Choroid plexus epithelial cell (primary cell): Measurements from ENCODE around the gene KHNYN.

ENCODE experiments used
- DNase-seq: peaks from one replicate; pipeline ENCODE4 v3.0.0-alpha.2; 2010; ENCODE audit warnings: low read depth
- H3K4me3 ChIP-seq: 2 replicates; pipeline ENCODE4 v1.5.1; 2011; ENCODE audit warnings: low read depth, mild to moderate bottlenecking, control low read depth, low read length, moderate library complexity
- TF ChIP-seq, protein P1 (sequence below): conservative IDR thresholded peaks from 2 replicates; pipeline ENCODE4 v1.5.1; 2011; ENCODE audit warnings: low read depth, mild to moderate bottlenecking, control low read depth, inconsistent platforms, low read length, moderate library complexity

KHNYN gene

DNA sequence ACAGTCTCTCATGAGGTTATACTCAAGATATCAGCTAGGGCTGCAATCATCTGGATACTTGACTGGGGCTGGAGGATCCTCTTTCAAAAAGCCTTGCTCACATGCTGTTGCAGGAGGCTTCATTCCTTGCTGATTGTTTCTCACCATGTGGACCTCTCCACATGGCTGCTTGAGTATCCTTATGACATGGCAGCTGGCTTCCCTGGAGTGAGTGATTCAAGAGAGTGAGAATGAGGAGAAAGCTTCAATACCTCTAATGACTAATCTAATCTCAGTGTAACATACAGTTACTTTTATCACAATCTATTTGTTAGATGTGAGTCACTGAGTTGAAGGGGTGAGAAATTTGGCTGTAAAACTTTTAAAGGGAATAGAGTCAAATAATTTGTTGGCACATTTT, 27.2 kb downstream of the KHNYN start:
- TF ChIP-seq, protein P1, sequence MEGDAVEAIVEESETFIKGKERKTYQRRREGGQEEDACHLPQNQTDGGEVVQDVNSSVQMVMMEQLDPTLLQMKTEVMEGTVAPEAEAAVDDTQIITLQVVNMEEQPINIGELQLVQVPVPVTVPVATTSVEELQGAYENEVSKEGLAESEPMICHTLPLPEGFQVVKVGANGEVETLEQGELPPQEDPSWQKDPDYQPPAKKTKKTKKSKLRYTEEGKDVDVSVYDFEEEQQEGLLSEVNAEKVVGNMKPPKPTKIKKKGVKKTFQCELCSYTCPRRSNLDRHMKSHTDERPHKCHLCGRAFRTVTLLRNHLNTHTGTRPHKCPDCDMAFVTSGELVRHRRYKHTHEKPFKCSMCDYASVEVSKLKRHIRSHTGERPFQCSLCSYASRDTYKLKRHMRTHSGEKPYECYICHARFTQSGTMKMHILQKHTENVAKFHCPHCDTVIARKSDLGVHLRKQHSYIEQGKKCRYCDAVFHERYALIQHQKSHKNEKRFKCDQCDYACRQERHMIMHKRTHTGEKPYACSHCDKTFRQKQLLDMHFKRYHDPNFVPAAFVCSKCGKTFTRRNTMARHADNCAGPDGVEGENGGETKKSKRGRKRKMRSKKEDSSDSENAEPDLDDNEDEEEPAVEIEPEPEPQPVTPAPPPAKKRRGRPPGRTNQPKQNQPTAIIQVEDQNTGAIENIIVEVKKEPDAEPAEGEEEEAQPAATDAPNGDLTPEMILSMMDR: no peak

DNA sequence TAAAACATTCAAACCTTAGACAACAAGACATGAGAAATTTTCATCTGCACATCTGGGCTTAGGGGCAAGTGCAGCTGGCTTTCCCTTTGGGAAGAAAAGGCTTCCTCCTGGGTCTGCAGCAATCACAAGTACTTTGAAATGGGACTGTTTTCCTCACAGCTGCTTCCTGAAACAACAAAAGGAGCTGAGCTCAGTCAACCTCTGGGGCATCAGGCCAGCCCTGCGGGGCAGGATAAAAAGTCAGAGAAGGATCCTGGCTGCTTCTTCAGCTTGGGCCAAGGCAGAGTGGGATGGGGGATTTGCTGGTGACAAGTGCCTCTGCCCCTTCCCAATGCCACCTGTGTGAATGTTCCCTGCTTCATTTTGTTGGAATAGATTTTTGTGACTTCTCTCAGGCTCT, 29.0 kb downstream of the KHNYN start:
- TF ChIP-seq, protein P1: no peak
- no peak overlapping the region for H3K4me3 ChIP-seq
- DNase-seq: no peak

More for the DNA sequence above, 27.2 kb downstream of the KHNYN start:
- H3K4me3 ChIP-seq: no peak overlapping the region
- DNase-seq: no peak

DNA sequence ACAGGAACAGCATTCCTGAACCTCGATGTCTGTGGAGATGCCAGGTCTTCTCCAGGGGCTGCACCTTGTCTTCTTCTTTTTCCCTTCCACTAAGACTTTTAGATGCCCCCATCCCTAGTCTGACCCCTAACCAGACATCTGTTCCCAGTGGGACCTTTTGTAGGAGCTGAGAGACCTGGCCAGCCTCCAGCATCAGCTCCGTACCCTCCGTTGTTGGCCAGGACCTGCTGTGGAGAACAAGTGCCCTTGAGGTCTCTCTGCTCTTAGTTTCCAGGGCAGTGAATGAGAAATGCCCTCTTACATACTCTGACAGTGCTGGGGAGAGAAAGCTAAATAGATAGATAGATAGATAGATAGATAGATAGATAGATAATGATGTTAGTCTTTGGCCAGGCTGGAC, 29.6 kb downstream of the KHNYN start:
- no peak for DNase-seq
- H3K4me3 ChIP-seq: no peak overlapping the region
- TF ChIP-seq, protein P1: no peak

DNA sequence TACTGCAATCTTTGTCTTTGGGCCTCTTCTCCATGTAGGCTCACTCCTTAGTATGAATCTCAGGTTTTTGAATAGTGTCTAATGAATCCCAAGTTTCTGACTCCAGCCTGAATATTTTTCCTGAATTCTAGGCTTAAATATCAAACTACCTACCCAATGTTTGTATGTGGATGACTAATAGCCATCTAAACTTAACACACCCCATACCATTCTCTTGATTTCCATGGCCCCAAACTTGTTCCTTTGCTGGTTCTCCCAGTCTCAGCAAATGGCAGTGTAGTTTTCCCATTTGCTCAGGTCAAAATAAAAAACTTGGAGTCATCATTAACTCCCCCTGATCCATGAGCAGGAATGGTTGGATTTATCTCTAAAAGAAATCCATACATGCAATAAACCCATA, 31.6 kb downstream of the KHNYN start:
- no peak for DNase-seq
- TF ChIP-seq, protein P1: no peak
- no peak overlapping the region for H3K4me3 ChIP-seq

DNA sequence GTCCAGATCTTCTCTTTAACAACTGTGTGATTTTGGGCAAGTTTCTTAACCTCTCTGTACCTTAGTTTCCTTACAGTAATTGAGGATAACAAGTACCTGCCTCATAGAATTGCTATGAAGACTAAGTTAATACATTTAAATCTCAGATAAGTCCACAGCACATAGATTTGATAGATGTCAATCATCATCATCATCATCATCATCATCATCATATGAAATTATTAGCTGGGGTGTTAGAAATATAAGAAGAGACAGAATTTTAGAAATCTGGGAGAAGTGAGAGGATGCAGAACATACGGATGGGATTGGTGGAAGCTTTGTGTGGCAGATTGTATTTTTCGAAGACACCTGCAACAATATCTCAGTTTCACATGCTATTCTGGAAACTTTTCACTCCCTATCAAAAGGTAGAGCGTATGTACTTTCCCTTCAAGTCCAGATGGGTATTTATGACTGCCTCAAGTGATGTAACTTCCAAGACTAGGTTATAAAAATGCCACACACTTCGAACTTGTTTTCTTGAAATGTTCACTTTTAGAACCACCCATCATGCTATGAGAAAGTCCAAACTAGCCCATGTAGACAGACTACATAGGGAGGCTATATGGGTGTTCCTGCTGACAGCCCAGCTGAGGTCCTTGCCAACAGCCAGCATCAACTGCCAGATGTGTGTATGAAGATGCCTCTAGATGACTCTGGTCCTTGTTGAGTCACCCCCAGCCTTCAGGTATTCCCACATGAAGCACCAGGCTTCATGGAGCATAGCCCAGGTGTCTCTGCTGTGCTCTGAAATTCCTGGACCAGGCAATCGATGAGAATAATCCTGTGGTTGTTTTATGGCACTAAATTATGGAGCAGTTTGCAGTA, 33.5 kb downstream of the KHNYN start:
- TF ChIP-seq, protein P1: no peak
- H3K4me3 ChIP-seq: no peak overlapping the region
- DNase-seq: no peak

DNA sequence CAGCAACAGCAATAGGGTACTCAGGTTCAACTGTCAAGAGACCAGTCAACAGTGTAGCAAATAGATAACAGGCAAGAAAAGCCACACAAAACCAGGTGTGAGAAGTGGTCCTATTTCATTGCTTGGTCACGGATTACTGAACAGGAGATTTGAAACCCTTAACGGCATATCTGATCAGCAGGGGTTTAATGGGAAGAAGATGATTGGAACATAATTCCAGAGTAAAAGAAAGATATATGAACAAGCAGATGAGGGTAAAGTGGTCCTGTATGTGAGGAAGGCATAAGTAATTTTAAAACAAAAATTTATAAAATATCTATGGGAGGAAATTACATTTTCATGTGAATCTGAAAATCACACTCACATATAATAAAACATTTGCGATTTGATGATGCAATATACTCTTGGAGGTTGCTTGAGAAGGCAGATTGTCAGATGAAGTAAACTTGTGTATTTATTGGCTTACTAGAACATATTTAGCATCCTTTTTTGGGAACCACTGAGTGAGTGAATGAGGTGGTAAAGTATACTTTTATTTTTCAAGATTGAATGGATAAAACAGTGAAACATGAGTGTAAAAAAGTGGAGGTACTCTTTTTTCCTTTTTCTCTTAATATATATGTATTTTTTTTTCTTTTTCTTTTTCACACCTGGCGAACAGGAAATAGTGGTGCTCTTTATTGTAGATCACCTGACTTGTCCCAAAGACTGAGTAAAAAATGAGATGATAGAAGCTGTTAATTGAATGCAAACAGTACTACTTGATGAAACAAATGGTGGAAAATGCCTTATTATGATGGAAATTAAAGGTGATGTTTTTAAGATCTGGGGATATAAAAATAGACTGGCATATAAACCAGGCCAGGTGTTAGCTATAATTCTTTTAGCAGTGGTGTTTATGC, 34.4 kb downstream of the KHNYN start:
- DNase-seq: no peak
- TF ChIP-seq, protein P1: no peak
- H3K4me3 ChIP-seq: no peak overlapping the region
